Measurements from ENCODE around the gene TAGLN2. TPM values are rescaled to one million over a fixed set of nuclear protein-coding genes. Genes with fewer than 3 reads are reported as not detected.

The TAGLN2 gene
- polyA plus RNA-seq, 2 of the 4 experiments (the other 2 are of a cell fraction) = 536 to 811 TPM

- Histone ChIP-seq H3K9me3 (no peaks in the 10 kb centered on the region), H3K4me3 (no peak overlapping the region), H3K27ac (peak overlapping the region; percentile 53 to 70; a peak in 3 of 6 replicates), H3K4me2 (peak overlapping the region; percentile 62; the same call in 1 of the 3 replicates), H3K4me1 (peaks cover 39% of the 10 kb centered on the region)
- 75% methylated on average over 4 of the region's 4 CpGs for WGBS (ENCODE audit: missing lambda C conversion rate)
- POLR2A ChIA-PET = no interaction called here
- TF ChIP-seq E2F6 (IDR thresholded peaks at IDR 0.05; ENCODE audit: borderline replicate concordance, low read depth) (no peak), ZNF302 (CRISPR knock-in tag; IDR thresholded peaks at IDR 0.05) (no peak), CHD4 (IDR thresholded peaks at IDR 0.05; ENCODE audit: borderline replicate concordance) (no peak), HEYL (CRISPR knock-in tag; IDR thresholded peaks at IDR 0.05) (no peak), MAZ (IDR thresholded peaks at IDR 0.05; ENCODE audit: borderline replicate concordance, low read depth, low read length) (no peak), BCL3 (IDR thresholded peaks at IDR 0.05) (no peak), TP53 (CRISPR knock-in tag; IDR thresholded peaks at IDR 0.05) (no peak), FOSB (CRISPR knock-in tag; IDR thresholded peaks at IDR 0.05) (no peak), HES2 (IDR thresholded peaks at IDR 0.05) (no peak), ZC3H11A (IDR thresholded peaks at IDR 0.05) (no peak), TFCP2L1 (CRISPR knock-in tag; IDR thresholded peaks at IDR 0.05) (no peak), POLR2AphosphoS2 (conservative IDR thresholded peaks at IDR 0.05; ENCODE audit: low read length) (no peak), MAFK (IDR thresholded peaks at IDR 0.05; ENCODE audit: partially characterized antibody) (no peak), EP300 (IDR thresholded peaks at IDR 0.05) (no peak)
- TF ChIP-seq, protein P1, sequence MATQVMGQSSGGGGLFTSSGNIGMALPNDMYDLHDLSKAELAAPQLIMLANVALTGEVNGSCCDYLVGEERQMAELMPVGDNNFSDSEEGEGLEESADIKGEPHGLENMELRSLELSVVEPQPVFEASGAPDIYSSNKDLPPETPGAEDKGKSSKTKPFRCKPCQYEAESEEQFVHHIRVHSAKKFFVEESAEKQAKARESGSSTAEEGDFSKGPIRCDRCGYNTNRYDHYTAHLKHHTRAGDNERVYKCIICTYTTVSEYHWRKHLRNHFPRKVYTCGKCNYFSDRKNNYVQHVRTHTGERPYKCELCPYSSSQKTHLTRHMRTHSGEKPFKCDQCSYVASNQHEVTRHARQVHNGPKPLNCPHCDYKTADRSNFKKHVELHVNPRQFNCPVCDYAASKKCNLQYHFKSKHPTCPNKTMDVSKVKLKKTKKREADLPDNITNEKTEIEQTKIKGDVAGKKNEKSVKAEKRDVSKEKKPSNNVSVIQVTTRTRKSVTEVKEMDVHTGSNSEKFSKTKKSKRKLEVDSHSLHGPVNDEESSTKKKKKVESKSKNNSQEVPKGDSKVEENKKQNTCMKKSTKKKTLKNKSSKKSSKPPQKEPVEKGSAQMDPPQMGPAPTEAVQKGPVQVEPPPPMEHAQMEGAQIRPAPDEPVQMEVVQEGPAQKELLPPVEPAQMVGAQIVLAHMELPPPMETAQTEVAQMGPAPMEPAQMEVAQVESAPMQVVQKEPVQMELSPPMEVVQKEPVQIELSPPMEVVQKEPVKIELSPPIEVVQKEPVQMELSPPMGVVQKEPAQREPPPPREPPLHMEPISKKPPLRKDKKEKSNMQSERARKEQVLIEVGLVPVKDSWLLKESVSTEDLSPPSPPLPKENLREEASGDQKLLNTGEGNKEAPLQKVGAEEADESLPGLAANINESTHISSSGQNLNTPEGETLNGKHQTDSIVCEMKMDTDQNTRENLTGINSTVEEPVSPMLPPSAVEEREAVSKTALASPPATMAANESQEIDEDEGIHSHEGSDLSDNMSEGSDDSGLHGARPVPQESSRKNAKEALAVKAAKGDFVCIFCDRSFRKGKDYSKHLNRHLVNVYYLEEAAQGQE (IDR thresholded peaks at IDR 0.05) = no peak
- TF ChIP-seq, protein P2, sequence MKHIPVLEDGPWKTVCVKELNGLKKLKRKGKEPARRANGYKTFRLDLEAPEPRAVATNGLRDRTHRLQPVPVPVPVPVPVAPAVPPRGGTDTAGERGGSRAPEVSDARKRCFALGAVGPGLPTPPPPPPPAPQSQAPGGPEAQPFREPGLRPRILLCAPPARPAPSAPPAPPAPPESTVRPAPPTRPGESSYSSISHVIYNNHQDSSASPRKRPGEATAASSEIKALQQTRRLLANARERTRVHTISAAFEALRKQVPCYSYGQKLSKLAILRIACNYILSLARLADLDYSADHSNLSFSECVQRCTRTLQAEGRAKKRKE (CRISPR knock-in tag; IDR thresholded peaks at IDR 0.05; ENCODE audit: low read depth) = no peak
- TF ChIP-seq, protein P3, sequence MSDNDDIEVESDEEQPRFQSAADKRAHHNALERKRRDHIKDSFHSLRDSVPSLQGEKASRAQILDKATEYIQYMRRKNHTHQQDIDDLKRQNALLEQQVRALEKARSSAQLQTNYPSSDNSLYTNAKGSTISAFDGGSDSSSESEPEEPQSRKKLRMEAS (IDR thresholded peaks at IDR 0.05) = no peak
- TF ChIP-seq, protein P4, sequence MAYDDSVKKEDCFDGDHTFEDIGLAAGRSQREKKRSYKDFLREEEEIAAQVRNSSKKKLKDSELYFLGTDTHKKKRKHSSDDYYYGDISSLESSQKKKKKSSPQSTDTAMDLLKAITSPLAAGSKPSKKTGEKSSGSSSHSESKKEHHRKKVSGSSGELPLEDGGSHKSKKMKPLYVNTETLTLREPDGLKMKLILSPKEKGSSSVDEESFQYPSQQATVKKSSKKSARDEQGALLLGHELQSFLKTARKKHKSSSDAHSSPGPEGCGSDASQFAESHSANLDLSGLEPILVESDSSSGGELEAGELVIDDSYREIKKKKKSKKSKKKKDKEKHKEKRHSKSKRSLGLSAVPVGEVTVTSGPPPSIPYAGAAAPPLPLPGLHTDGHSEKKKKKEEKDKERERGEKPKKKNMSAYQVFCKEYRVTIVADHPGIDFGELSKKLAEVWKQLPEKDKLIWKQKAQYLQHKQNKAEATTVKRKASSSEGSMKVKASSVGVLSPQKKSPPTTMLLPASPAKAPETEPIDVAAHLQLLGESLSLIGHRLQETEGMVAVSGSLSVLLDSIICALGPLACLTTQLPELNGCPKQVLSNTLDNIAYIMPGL (CRISPR knock-in tag; IDR thresholded peaks at IDR 0.05; ENCODE audit: borderline replicate concordance) = no peak
- no peak for DNase-seq (ENCODE audit: low read depth in 1 of 2, low spot score in 1 of 2)
- CTCF ChIA-PET = interaction anchor here (5.3 to 5.8 kb wide), 2 partner anchors 8 to 85 kb away, joined by 51 to 64 read pairs; no protein-coding TSS in a partner anchor
- no peak for ATAC-seq
- FAIRE-seq = no peak
Measured at GRCh38 chr1:159883134-159883533, 42.2 kb downstream of the TAGLN2 start.

Data from A549 (cell line).